ENCODE results near the gene SELENOM.
"Not testable (repeated sequence)": the region's sequence is repeated elsewhere in the genome, so short reads cannot be mapped to it uniquely, and the experiment has no call there.

Gene SELENOM

DNA sequence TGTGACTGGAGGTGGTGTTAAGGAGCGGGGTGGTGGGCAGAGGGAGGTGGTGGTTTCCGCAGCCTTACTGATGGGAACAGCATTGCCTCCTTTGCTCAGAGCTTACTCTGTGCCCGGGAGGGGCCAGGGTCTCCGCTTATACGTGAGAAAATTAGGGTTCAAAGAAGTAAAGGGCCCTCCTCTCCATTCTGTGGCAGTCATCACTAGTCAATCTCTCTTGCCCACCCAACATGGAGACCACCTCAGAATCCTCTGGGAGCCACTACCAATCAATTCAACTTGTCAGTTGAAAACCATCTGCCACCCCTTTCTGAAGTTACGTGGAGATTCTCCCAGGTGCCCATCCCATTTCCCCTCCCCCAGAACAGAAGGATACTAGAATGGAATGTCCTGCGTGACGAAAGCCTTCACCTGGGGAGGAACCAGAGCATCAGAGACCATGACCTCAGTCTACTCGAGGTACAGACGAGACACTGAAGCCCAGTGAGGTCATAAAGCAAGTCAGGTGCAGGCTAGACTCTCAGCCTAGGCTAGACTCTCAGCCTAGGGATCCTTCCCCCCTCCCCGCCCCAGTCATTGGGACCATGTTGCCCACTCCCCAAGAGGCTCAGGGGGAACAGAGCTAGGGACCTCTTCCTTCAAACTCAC lies 2.0 kb downstream of the SELENOM start:
- no peak for DNase-seq

- DNase-seq, result no peak
Measured at GRCh38 chr22:31104869-31105268, 2.5 kb downstream of the SELENOM start.

GRCh38 chr22:31103899-31104694 lies 3.3 kb downstream of the SELENOM start:
- no peak for DNase-seq

GRCh38 chr22:31103111-31103510 lies 4.3 kb downstream of the SELENOM start:
- DNase-seq, result no peak

GRCh38 chr22:31102441-31103081 lies 4.8 kb downstream of the SELENOM start:
- DNase-seq, result peak; percentile 85

- no peak for DNase-seq
Measured at GRCh38 chr22:31100762-31101525, 6.4 kb downstream of the SELENOM start.

DNA sequence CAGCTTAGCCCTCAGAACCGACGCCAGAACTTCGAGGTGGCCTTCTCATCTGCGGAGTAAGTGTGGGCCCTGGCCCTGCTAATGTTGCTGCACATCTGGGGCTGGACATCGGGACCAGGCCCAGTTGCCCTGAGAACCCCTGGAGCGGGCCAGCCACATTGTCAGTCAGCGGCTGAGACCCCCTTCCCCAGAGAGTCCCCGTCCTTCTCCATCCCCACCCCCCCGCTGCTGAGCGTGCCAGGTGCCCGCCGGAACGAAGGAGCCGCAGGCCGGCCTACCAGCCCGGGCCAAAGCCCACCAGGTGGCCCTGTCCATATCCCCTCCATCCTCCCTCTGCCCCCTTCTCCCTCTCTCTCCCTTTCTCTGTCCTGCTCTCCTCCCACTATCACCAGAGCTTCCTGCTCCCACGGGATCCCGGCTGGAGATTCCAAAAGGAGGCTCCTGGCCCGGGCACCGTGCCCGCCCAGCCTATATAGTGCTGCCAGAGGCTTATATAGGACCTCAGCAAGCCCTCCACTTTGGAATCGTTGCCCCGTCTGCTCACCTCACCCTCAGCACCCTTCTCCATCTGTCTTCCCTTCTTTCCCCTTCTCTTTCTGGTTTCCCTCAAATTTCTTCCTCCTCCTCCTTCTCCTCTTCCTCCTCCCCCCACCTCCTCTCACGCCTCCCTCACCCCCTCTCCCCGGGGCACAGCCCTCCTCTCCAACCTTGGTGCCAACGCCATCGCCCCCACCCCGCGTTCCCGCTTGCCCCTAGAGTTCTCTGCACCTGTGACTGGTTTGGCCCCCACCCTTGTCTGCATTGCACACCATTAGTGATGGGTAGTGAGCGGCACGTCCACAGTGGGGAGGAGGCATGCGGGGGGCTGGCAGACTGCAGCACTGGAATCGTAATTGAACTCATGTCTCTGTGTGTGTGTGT lies 7.3 kb downstream of the SELENOM start:
- DNase-seq, result no peak

- no peak for DNase-seq
Measured at GRCh38 chr22:31099386-31099785, 8.0 kb downstream of the SELENOM start.

DNA sequence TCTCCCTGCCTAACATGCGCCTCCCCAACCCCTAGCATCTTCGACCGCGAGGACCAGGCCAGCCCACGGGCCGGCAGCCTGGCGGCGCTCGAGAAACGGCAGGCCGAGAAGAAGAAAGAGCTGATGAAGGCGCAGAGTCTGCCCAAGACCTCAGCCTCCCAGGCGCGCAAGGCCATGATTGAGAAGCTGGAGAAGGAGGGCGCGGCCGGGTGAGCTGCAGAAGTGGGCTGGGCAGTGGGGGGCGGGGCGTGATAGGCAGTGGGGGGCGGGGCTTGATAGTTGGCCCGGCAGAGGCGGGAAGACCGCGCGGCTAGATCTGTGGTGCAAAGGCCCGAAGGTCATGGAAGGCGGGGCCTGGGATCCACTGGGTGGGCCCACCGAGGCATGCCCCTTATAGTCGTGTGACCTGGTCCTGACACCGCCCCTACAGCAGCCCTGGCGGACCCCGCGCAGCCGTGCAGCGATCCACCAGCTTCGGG lies 8.7 kb downstream of the SELENOM start:
- DNase-seq, result no peak

GRCh38 chr22:31097941-31098631 lies 9.3 kb downstream of the SELENOM start:
- no peak for DNase-seq

- DNase-seq, result not testable (repeated sequence)
Measured at GRCh38 chr22:31097539-31097938, 9.8 kb downstream of the SELENOM start.

- no peak for DNase-seq
Measured at GRCh38 chr22:31096657-31097279, 10.6 kb downstream of the SELENOM start.

GRCh38 chr22:31095637-31096249 lies 11.6 kb downstream of the SELENOM start:
- DNase-seq, result no peak

GRCh38 chr22:31094741-31095140 lies 12.6 kb downstream of the SELENOM start:
- no peak for DNase-seq

GRCh38 chr22:31094021-31094551 lies 13.3 kb downstream of the SELENOM start:
- no peak for DNase-seq

GRCh38 chr22:31093086-31093850 lies 14.1 kb downstream of the SELENOM start:
- no peak for DNase-seq

- DNase-seq, result no peak
Measured at GRCh38 chr22:31092161-31092560, 15.2 kb downstream of the SELENOM start.

DNA sequence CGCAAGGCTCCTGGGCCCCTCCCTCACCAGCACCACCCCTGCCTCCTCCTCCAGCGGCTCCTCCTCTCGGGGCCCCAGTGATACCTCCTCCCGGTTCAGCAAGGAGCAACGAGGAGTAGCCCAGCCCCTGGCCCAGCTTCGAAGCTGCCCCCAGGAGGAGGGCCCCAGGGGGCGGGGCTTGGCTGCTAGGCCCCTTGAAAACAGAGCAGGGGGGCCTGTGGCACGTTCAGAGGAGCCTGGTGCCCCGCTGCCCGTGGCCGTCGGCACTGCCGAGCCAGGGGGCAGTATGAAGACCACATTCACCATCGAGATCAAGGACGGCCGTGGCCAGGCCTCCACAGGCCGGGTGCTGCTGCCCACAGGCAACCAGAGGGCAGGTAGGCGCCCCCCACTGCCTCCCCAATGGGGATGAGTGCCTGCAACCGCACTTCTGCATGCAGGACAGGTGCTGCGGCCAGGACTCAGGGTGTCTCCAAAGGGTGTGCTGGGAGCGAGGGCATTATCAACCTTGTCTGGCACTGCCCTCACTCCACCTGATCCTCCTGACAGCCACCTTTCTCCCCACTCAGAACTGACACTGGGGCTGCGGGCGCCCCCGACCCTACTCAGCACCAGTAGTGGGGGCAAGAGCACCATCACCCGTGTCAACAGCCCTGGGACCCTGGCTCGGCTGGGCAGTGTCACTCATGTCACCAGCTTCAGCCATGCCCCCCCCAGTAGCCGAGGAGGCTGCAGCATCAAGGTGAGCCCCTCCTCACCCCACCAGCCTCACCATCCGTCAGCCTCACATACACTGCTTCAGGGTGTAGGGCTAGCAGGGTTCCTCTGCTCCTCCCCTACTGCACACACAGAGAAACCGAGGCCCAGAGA lies 16.0 kb downstream of the SELENOM start:
- DNase-seq, result no peak

All from fibroblast of skin of back (primary cell).